Fibroblast of the aortic adventitia (primary cell): ENCODE measurements around the gene BFSP1. TPM values are rescaled to one million over a fixed set of nuclear protein-coding genes. Genes with fewer than 3 reads are reported as not detected.

Source experiments
- DNase-seq: peaks from one replicate; pipeline ENCODE4 v3.0.0-alpha.2; 2010; ENCODE audit warnings: low read depth
- H3K4me3 ChIP-seq: 2 replicates; pipeline ENCODE4 v1.5.1; 2011; ENCODE audit warnings: low read depth, mild to moderate bottlenecking, control low read depth, low read length, moderate library complexity
- CTCF ChIP-seq: IDR thresholded peaks from 2 replicates; pipeline ENCODE4 v1.5.1; 2011; ENCODE audit warnings: mild to moderate bottlenecking, low read length, control low read depth, inconsistent platforms; ENCODE audit not compliant: insufficient read depth
- total RNA-seq: library from RNA; depleted of rRNA; stranded (reverse); fragments of >200 nt; gene quantifications from 2 replicates; pipeline ENCODE4 v1.2.3, GENCODE V29; 2012; ENCODE audit warnings: low replicate concordance

Gene BFSP1
- total RNA-seq, 1 donor = 1.3 TPM

GRCh38 chr20:17493173-17493572 lies 38.0 kb downstream of the BFSP1 start:
- no peak overlapping the region for H3K4me3 ChIP-seq
- DNase-seq = no peak
- no peak for TF ChIP-seq CTCF

- no peak for TF ChIP-seq CTCF
- no peak for DNase-seq
- H3K4me3 ChIP-seq = no peak overlapping the region
These were observed 39.7 kb downstream of the BFSP1 start for GRCh38 chr20:17491488-17491887.

- no peak for DNase-seq
- TF ChIP-seq CTCF = no peak
- no peak overlapping the region for H3K4me3 ChIP-seq
These were observed 40.1 kb downstream of the BFSP1 start for GRCh38 chr20:17491041-17491440.

- DNase-seq = no peak
- TF ChIP-seq CTCF = no peak
- H3K4me3 ChIP-seq = no peak overlapping the region
These were observed 40.7 kb downstream of the BFSP1 start for GRCh38 chr20:17490501-17490900.

- DNase-seq = no peak
- no peak for TF ChIP-seq CTCF
These were observed 42.1 kb downstream of the BFSP1 start for GRCh38 chr20:17488916-17489600.

GRCh38 chr20:17485017-17485416 lies 46.2 kb downstream of the BFSP1 start:
- no peak for TF ChIP-seq CTCF
- no peak for DNase-seq
- no peak overlapping the region for H3K4me3 ChIP-seq

More at GRCh38 chr20:17488916-17489600, 42.1 kb downstream of the BFSP1 start:
- H3K4me3 ChIP-seq = no peak overlapping the region

GRCh38 chr20:17482536-17482935 lies 48.6 kb downstream of the BFSP1 start:
- H3K4me3 ChIP-seq = no peak overlapping the region
- TF ChIP-seq CTCF = no peak
- DNase-seq = no peak
